Esophagus squamous epithelium (tissue), 4 donors: Measurements from ENCODE around the gene USB1.

Experiments used
- CTCF ChIP-seq, 6 experiments: fragments of 450-650 bp in 4 of 6; fragments of 200-600 bp in 2 of 6; sonication (generic) in 2 of 6; IDR thresholded peaks; one replicate each; pipeline ENCODE4 v1.5.1; 2016 to 2019; ENCODE audit warnings: antibody characterized with exemption in 6 of 6, mild to moderate bottlenecking in 4 of 6, moderate library complexity in 4 of 6
- POLR2A ChIP-seq, 4 donors: fragments of 450-650 bp; IDR thresholded peaks; one replicate each; pipeline ENCODE4 v1.6.1; 2017; ENCODE audit warnings: antibody characterized with exemption in 4 of 4, mild to moderate bottlenecking in 4 of 4, moderate library complexity in 3 of 4

- TF ChIP-seq CTCF (IDR thresholded peaks at IDR 0.05) (peak in 5 of 6 experiments; percentile 66 to 81 (median 77)), POLR2A (IDR thresholded peaks at IDR 0.05) (no peak)
Observed at GRCh38 chr16:58020628-58021521, 19.7 kb downstream of the USB1 start.
